ENCODE results near the gene GPR146. TPM values are rescaled to one million over a fixed set of nuclear protein-coding genes. Genes with fewer than 3 reads are reported as not detected.

The GPR146 gene
- total and polyA plus RNA-seq, 2 of the 4 experiments (the other 2 are of a cell fraction) = 2.2 to 3.4 TPM

- POLR2A ChIA-PET (ENCODE audit: unreplicated experiment) = no interaction called here
- H3K14ac ChIP-seq (replicated peaks; ENCODE audit: low read depth, low read length) = no peak overlapping the region
- no peak overlapping the region for H4K5ac ChIP-seq (ENCODE audit: low read depth, low read length)
- H3K9me1 ChIP-seq (ENCODE audit: insufficient read depth, low read length) = no peaks in the 10 kb centered on the region
- no peak overlapping the region for H2BK15ac ChIP-seq (ENCODE audit: low read depth, low read length)
- no peak overlapping the region for H4K91ac ChIP-seq (ENCODE audit: insufficient read depth, low read depth, low read length)
- H2AK9ac ChIP-seq (replicated peaks; ENCODE audit: low read depth, low read length, poor library complexity) = peak overlapping the region; percentile 65
- no peak overlapping the region for H2AK5ac ChIP-seq (ENCODE audit: low read depth, low read length)
- 83% methylated on average over 6 of the region's 27 CpGs; no CpG with 5 or more reads in 1 of the 2 experiments for WGBS, 2 experiments (ENCODE audit: extremely low coverage in 2 of 2, insufficient read length in 1 of 2)
- H3K4me3 ChIP-seq (ENCODE audit: insufficient read depth, low read depth, low read length) = no peak overlapping the region
- H2BK120ac ChIP-seq (ENCODE audit: low read depth, low read length) = no peak overlapping the region
- no peak overlapping the region for H2BK5ac ChIP-seq (ENCODE audit: low read depth, low read length, poor library complexity, severe bottlenecking)
- H3K9me3 ChIP-seq (ENCODE audit: control insufficient read depth, insufficient read depth, low read length) = no peaks in the 10 kb centered on the region
- CTCF ChIA-PET = no interaction called here
- no peak overlapping the region for H3K9ac ChIP-seq (ENCODE audit: low read depth, low read length)
- peaks cover 48% of the 10 kb centered on the region for H4K20me1 ChIP-seq (ENCODE audit: insufficient read depth, low read length)
- H3K4me2 ChIP-seq (ENCODE audit: low read depth, low read length) = no peak overlapping the region
- no peak overlapping the region for H3K23ac ChIP-seq (ENCODE audit: low read depth, low read length)
- H4K8ac ChIP-seq (ENCODE audit: low read depth in 2 of 2, low read length in 2 of 2) = no peak overlapping the region
- in situ Hi-C loops (cut with MboI; ENCODE audit: low sequenced_read_pairs) (no loop called here), dilution Hi-C loops (cut with HindIII; ENCODE audit: low sequenced_read_pairs, unreplicated experiment) (no loop called here), intact Hi-C loops (cut with micrococcal nuclease) (no loop called here)
- H3K27me3 ChIP-seq (ENCODE audit: control insufficient read depth, insufficient read depth, low read length) = no peaks in the 10 kb centered on the region
- ATAC-seq (ENCODE audit: low read depth) (no peak), DNase-seq (no peak)
- no peak overlapping the region for H3K18ac ChIP-seq (ENCODE audit: low read depth, low read length)
- no TSS peak for BruUV-seq (replicated peaks)
- peaks cover 0 to 5% of the 10 kb centered on the region in 2 experiments; a peak in 1 of 4 replicates for H3K79me1 ChIP-seq (ENCODE audit: low read depth in 1 of 2, low read length in 2 of 2)
- no peaks in the 10 kb centered on the region for H3K4me1 ChIP-seq (ENCODE audit: control insufficient read depth, insufficient read depth, low read length)
- no peak overlapping the region for H2AFZ ChIP-seq (replicated peaks; ENCODE audit: low read length, poor library complexity)
- no peak overlapping the region for H3K56ac ChIP-seq (ENCODE audit: extremely low read depth, insufficient read depth, low read length)
- no peak overlapping the region for H3K27ac ChIP-seq (ENCODE audit: insufficient read depth, low read length)
- H3K36me3 ChIP-seq (ENCODE audit: control insufficient read depth, insufficient read depth, low read length) = no peaks in the 10 kb centered on the region
- no peak overlapping the region for H2BK20ac ChIP-seq (ENCODE audit: low read depth, low read length)
- no peak overlapping the region for H3K4ac ChIP-seq (ENCODE audit: low read depth, low read length)
- no peak for TF ChIP-seq RAD21 (IDR thresholded peaks at IDR 0.05; ENCODE audit: low read length)
- TF ChIP-seq CHD1 (IDR thresholded peaks at IDR 0.05; ENCODE audit: low read depth, low read length) = no peak
- no peak for TF ChIP-seq POLR2A (IDR thresholded peaks at IDR 0.05; ENCODE audit: low read depth, low read length)
- no peak for TF ChIP-seq ELK1 (IDR thresholded peaks at IDR 0.05; ENCODE audit: borderline replicate concordance, low read depth, low read length)
- TF ChIP-seq FOS (IDR thresholded peaks at IDR 0.05; ENCODE audit: low read depth, low read length) = no peak
- TF ChIP-seq NFE2L2 (IDR thresholded peaks at IDR 0.05; ENCODE audit: low read depth, low read length) = no peak
- TF ChIP-seq MXI1 (IDR thresholded peaks at IDR 0.05; ENCODE audit: borderline replicate concordance, low read depth, low read length) = no peak
- TF ChIP-seq MAFK (IDR thresholded peaks at IDR 0.05; ENCODE audit: low read depth, low read length) = no peak
- TF ChIP-seq BHLHE40 (IDR thresholded peaks at IDR 0.05; ENCODE audit: low read depth, low read length) = no peak
- TF ChIP-seq SMC3 (IDR thresholded peaks at IDR 0.05; ENCODE audit: low read depth, low read length) = no peak
- TF ChIP-seq USF2 (IDR thresholded peaks at IDR 0.05; ENCODE audit: low read depth, low read length) = no peak
- no peak for TF ChIP-seq RFX5 (IDR thresholded peaks at IDR 0.05; ENCODE audit: low read depth, low read length)
- no peak for TF ChIP-seq CEBPB (IDR thresholded peaks at IDR 0.05; ENCODE audit: low read depth, low read length)
- TF ChIP-seq RCOR1 (IDR thresholded peaks at IDR 0.05; ENCODE audit: insufficient replicate concordance, low read length) = no peak
- TF ChIP-seq MAZ (IDR thresholded peaks at IDR 0.05; ENCODE audit: borderline replicate concordance, low read depth, low read length) = no peak
These were observed 32.1 kb downstream of the GPR146 start for GRCh38 chr7:1076184-1077072.
